ENCODE measurements around the gene MAPK8IP2. TPM values are rescaled to one million over a fixed set of nuclear protein-coding genes. Genes with fewer than 3 reads are reported as not detected.
A peak's percentile ranks its signal among the peaks of the same experiment; 100 is the strongest.

MAPK8IP2 gene
- polyA plus RNA-seq, 1 experiment: 0.39 TPM

GRCh38 chr22:50625131-50625567, 24.6 kb downstream of the MAPK8IP2 start:
- no peak for TF ChIP-seq CTCF (IDR thresholded peaks at IDR 0.05; ENCODE audit: insufficient read depth, low read depth, low read length)
- POLR2A ChIA-PET: no interaction called here
- no peak for DNase-seq (ENCODE audit: low read depth)
- Histone ChIP-seq H3K4me3 (ENCODE audit: low read depth, low read length) (no peak overlapping the region), H3K36me3 (ENCODE audit: control insufficient read depth, insufficient read depth, low read length) (peaks cover 6% of the 10 kb centered on the region), H3K27me3 (ENCODE audit: control insufficient read depth, insufficient read depth, low read length) (peaks cover 5% of the 10 kb centered on the region)
- CTCF ChIA-PET: no interaction called here

GRCh38 chr22:50625568-50626313, 25.1 kb downstream of the MAPK8IP2 start:
- ChIA-PET CTCF (interaction anchor here (1.0 to 1.3 kb wide), 2 partner anchors 13 to 49 kb away, joined by 3 to 4 read pairs; no protein-coding TSS in a partner anchor), POLR2A (no interaction called here)
- no peak for DNase-seq (ENCODE audit: low read depth)
- TF ChIP-seq CTCF (IDR thresholded peaks at IDR 0.05; ENCODE audit: insufficient read depth, low read depth, low read length): no peak
- Histone ChIP-seq H3K4me3 (ENCODE audit: low read depth, low read length) (no peak overlapping the region), H3K36me3 (ENCODE audit: control insufficient read depth, insufficient read depth, low read length) (peaks cover 6% of the 10 kb centered on the region), H3K27me3 (ENCODE audit: control insufficient read depth, insufficient read depth, low read length) (peaks cover 5% of the 10 kb centered on the region)

- H3K36me3 ChIP-seq (ENCODE audit: control insufficient read depth, insufficient read depth, low read length): peaks cover 6% of the 10 kb centered on the region
- CTCF ChIA-PET: interaction anchor here (1.0 to 1.3 kb wide), 2 partner anchors 12 to 50 kb away, joined by 3 to 4 read pairs; no protein-coding TSS in a partner anchor
- H3K4me3 ChIP-seq (ENCODE audit: low read depth, low read length): no peak overlapping the region
- POLR2A ChIA-PET: no interaction called here
- TF ChIP-seq CTCF (IDR thresholded peaks at IDR 0.05; ENCODE audit: insufficient read depth, low read depth, low read length): no peak
- no peak for DNase-seq (ENCODE audit: low read depth)
- H3K27me3 ChIP-seq (ENCODE audit: control insufficient read depth, insufficient read depth, low read length): peaks cover under 1% of the 10 kb centered on the region; the same call in 1 of the 2 replicates
Observed at GRCh38 chr22:50626314-50626849, 25.8 kb downstream of the MAPK8IP2 start.

- Histone ChIP-seq H3K27me3 (ENCODE audit: control insufficient read depth, insufficient read depth, low read length) (no peaks in the 10 kb centered on the region), H3K36me3 (ENCODE audit: control insufficient read depth, insufficient read depth, low read length) (peaks cover 6% of the 10 kb centered on the region), H3K4me3 (ENCODE audit: low read depth, low read length) (peak overlapping the region; percentile 75)
- DNase-seq (ENCODE audit: low read depth): no peak
- no peak for TF ChIP-seq CTCF (IDR thresholded peaks at IDR 0.05; ENCODE audit: insufficient read depth, low read depth, low read length)
- ChIA-PET CTCF (interaction anchor here (0.7 to 1.3 kb wide), 5 partner anchors 12 to 107 kb away, joined by 3 to 4 read pairs (median 3); partner anchors contain the start of gene TYMP), POLR2A (no interaction called here)
Observed at GRCh38 chr22:50626850-50627641, 26.5 kb downstream of the MAPK8IP2 start.

All from BJ (cell line).